ENCODE data around the gene NAALADL2.

DNA sequence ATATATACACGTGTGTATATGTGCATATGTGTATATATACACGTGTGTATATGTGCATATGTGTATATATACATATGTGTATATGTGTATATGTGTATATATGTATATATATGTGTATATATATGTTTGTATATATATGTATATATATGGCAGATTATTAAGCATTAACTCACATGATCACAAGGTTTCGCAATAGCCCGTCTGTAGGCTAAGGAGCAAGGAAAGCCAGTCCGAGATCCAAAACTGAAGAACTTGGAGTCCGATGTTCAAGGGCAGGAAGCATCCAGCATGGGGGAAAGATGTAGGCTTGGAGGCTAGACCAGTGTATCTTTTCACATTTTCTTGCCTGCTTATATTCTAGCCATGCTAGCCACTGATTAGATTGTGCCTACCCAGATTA, 23.7 kb downstream of the NAALADL2 start:
- TF ChIP-seq, protein P1, sequence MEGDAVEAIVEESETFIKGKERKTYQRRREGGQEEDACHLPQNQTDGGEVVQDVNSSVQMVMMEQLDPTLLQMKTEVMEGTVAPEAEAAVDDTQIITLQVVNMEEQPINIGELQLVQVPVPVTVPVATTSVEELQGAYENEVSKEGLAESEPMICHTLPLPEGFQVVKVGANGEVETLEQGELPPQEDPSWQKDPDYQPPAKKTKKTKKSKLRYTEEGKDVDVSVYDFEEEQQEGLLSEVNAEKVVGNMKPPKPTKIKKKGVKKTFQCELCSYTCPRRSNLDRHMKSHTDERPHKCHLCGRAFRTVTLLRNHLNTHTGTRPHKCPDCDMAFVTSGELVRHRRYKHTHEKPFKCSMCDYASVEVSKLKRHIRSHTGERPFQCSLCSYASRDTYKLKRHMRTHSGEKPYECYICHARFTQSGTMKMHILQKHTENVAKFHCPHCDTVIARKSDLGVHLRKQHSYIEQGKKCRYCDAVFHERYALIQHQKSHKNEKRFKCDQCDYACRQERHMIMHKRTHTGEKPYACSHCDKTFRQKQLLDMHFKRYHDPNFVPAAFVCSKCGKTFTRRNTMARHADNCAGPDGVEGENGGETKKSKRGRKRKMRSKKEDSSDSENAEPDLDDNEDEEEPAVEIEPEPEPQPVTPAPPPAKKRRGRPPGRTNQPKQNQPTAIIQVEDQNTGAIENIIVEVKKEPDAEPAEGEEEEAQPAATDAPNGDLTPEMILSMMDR (IDR thresholded peaks at IDR 0.05) = no peak
- TF ChIP-seq POLR2A (IDR thresholded peaks at IDR 0.05) (no peak), POLR2AphosphoS5 (IDR thresholded peaks at IDR 0.05; ENCODE audit: insufficient read depth in 1 of 2, low read depth in 1 of 2) (no peak)

Data from vagina (tissue), 2 donors.